Brain microvascular endothelial cell (primary cell): ENCODE measurements around the gene APBA2.
A peak's percentile ranks its signal among the peaks of the same experiment; 100 is the strongest.

Source experiments
- DNase-seq: peaks from one replicate; pipeline ENCODE4 v3.0.0-alpha.2; 2020
- H3K27ac ChIP-seq: fragments of 250-450 bp; sonication (Bioruptor Pico); 2 replicates; pipeline ENCODE4 v1.5.1; 2020; ENCODE audit warnings: mild to moderate bottlenecking, moderate library complexity
- H3K27me3 ChIP-seq: fragments of 250-450 bp; sonication (Bioruptor Pico); replicated peaks from 2 replicates; pipeline ENCODE4 v1.5.1; 2020; ENCODE audit warnings: mild to moderate bottlenecking
- H3K36me3 ChIP-seq: fragments of 250-450 bp; sonication (Bioruptor Pico); replicated peaks from 2 replicates; pipeline ENCODE4 v1.5.1; 2020; ENCODE audit warnings: mild to moderate bottlenecking
- H3K4me3 ChIP-seq: 2 replicates; pipeline ENCODE4 v1.5.1; 2011; ENCODE audit warnings: low read depth, mild to moderate bottlenecking, control low read depth, low read length, moderate library complexity
- CTCF ChIP-seq: IDR thresholded peaks from 2 replicates; pipeline ENCODE4 v1.5.1; 2011; ENCODE audit warnings: low read depth, mild to moderate bottlenecking, moderate library complexity, low read length, control low read depth, inconsistent platforms; ENCODE audit errors: missing control alignments
- in situ Hi-C: cut with HindIII; loops from 2 replicates; pipeline ENCODE4 v1.10.0; 2017; ENCODE audit warnings: low sequenced_read_pairs, low pct_ligation_motif_present

Gene APBA2

DNA sequence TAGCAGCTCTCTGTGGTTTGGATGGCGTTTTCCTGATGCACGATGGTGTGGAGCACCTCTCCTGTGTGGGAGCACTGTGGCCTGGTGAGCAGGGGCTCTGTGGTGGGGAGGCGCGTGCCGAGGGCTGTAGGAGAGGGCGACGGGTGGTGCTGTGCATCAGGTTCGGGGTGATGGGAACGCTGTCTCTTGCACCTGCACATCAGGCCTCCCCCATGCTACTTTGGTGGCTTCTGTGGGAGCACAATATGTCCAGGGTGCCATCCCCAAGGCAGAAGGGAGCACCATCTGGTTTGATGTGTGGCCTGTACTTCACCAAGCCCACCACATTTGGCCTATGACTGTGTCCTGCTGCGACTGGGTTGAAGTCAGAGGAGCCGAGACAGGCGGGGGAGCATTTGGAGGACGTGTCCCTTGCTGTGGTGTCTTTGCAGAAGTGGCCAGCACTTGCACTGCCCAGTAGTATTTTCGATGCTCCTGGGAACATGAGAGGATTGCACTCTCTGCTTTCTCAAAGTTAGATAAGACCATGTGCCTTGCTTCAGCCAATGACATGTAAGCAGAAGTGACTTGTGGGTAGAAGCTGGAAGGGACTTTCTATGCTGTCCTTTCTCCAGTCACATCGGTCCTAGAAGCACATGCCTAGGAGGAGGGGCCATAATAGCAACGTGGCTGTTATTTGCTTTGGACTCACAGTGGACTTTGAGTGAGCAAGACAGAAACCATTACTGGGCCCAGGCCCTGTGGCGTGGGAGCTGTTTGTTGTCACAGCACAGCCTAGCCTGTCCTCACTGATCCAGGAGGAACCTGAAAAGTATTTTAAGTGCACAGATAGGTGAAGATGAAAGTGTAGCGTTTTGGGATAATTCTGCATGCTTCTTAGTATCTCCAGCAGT is 72.1 kb downstream of the APBA2 start:
- no peaks in the 10 kb centered on the region for H3K36me3 ChIP-seq
- no peak overlapping the region for H3K27ac ChIP-seq
- H3K4me3 ChIP-seq, result no peak overlapping the region
- in situ Hi-C loops, result no loop called here
- no peaks in the 10 kb centered on the region for H3K27me3 ChIP-seq
- TF ChIP-seq CTCF, result no peak
- no peak for DNase-seq

DNA sequence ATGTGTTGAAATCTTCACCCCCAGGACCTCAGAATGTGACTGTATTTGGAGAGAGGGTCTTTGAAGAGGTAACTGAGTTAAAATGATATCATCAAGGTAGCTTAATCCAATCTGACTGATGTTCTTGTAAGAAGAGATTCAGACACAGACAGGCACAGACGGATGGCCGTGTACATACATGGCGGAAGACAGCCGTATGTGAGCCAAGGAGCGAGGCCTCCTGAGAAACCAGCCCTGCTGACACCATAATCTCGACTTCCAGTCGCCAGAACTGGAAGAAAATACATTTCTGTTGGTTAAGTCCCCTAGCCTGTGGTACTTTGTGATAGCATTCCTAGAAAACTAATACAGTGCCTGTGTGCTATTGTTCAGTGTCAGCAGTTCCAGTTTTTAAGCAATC is 73.6 kb downstream of the APBA2 start:
- Histone ChIP-seq H3K27me3 (no peaks in the 10 kb centered on the region), H3K27ac (no peak overlapping the region), H3K4me3 (no peak overlapping the region), H3K36me3 (no peaks in the 10 kb centered on the region)
- TF ChIP-seq CTCF, result no peak
- in situ Hi-C loops, result no loop called here
- DNase-seq, result no peak

GRCh38 chr15:28960979-28961378 is 75.2 kb downstream of the APBA2 start:
- Histone ChIP-seq H3K4me3 (no peak overlapping the region), H3K27me3 (no peaks in the 10 kb centered on the region), H3K27ac (no peak overlapping the region), H3K36me3 (no peaks in the 10 kb centered on the region)
- TF ChIP-seq CTCF, result no peak
- in situ Hi-C loops, result no loop called here
- peak; percentile 86 for DNase-seq

GRCh38 chr15:28961391-28961790 is 75.6 kb downstream of the APBA2 start:
- no peak for TF ChIP-seq CTCF
- DNase-seq, result no peak
- Histone ChIP-seq H3K4me3 (no peak overlapping the region), H3K27me3 (no peaks in the 10 kb centered on the region), H3K36me3 (no peaks in the 10 kb centered on the region), H3K27ac (no peak overlapping the region)
- in situ Hi-C loops, result no loop called here

GRCh38 chr15:28962851-28963710 is 77.3 kb downstream of the APBA2 start:
- in situ Hi-C loops, result no loop called here
- no peak for DNase-seq
- no peak overlapping the region for H3K27ac ChIP-seq
- no peak overlapping the region for H3K4me3 ChIP-seq
- H3K27me3 ChIP-seq, result no peaks in the 10 kb centered on the region
- no peaks in the 10 kb centered on the region for H3K36me3 ChIP-seq
- no peak for TF ChIP-seq CTCF
